Stomach (tissue), 4 donors: ENCODE measurements around the gene AGER.

Source experiments
- EP300 ChIP-seq: sonication (generic); formaldehyde crosslinking; IDR thresholded peaks from one replicate; pipeline ENCODE4 v1.6.1; 2017; ENCODE audit warnings: antibody characterized with exemption
- POLR2A ChIP-seq, 4 donors: fragments of 450-650 bp; IDR thresholded peaks; one replicate each; pipeline ENCODE4 v1.6.1; 2016; ENCODE audit warnings: antibody characterized with exemption in 4 of 4, control low read depth in 2 of 4, mild to moderate bottlenecking in 1 of 4, moderate library complexity in 1 of 4
- POLR2AphosphoS5 ChIP-seq, 3 donors: sonication (generic); formaldehyde crosslinking; IDR thresholded peaks; one replicate each; pipeline ENCODE4 v1.6.1; 2016; ENCODE audit warnings: antibody characterized with exemption in 3 of 3
- TF ChIP-seq, protein P1 (sequence below), 7 experiments: fragments of 450-650 bp in 4 of 7; fragments of 200-600 bp in 3 of 7; sonication (generic) in 3 of 7; IDR thresholded peaks; one replicate each; pipeline ENCODE4 v1.5.1; 2016 to 2019; ENCODE audit warnings: antibody characterized with exemption in 7 of 7, control low read depth in 2 of 7, mild to moderate bottlenecking in 1 of 7

GRCh38 chr6:32174416-32174815, 9.6 kb downstream of the AGER start:
- TF ChIP-seq, protein P1, sequence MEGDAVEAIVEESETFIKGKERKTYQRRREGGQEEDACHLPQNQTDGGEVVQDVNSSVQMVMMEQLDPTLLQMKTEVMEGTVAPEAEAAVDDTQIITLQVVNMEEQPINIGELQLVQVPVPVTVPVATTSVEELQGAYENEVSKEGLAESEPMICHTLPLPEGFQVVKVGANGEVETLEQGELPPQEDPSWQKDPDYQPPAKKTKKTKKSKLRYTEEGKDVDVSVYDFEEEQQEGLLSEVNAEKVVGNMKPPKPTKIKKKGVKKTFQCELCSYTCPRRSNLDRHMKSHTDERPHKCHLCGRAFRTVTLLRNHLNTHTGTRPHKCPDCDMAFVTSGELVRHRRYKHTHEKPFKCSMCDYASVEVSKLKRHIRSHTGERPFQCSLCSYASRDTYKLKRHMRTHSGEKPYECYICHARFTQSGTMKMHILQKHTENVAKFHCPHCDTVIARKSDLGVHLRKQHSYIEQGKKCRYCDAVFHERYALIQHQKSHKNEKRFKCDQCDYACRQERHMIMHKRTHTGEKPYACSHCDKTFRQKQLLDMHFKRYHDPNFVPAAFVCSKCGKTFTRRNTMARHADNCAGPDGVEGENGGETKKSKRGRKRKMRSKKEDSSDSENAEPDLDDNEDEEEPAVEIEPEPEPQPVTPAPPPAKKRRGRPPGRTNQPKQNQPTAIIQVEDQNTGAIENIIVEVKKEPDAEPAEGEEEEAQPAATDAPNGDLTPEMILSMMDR (IDR thresholded peaks at IDR 0.05), result no peak
- TF ChIP-seq POLR2AphosphoS5 (IDR thresholded peaks at IDR 0.05), result no peak
- no peak for TF ChIP-seq POLR2A (IDR thresholded peaks at IDR 0.05)
- TF ChIP-seq EP300, result no peak
